GM10266 (cell line): ENCODE measurements around the gene KRTAP29-1.
A peak's percentile ranks its signal among the peaks of the same experiment; 100 is the strongest.
"Not testable (repeated sequence)": the region's sequence is repeated elsewhere in the genome, so short reads cannot be mapped to it uniquely, and the experiment has no call there.

ENCODE experiments used
- DNase-seq: peaks from one replicate; pipeline ENCODE4 v3.0.0; 2012; ENCODE audit errors: extremely low spot score
- CTCF ChIP-seq: IDR thresholded peaks from 2 replicates; pipeline ENCODE4 v1.5.1; 2012; ENCODE audit warnings: mild to moderate bottlenecking, low read depth; ENCODE audit not compliant: control insufficient read depth, insufficient read depth; ENCODE audit errors: missing control alignments

KRTAP29-1 gene

DNA sequence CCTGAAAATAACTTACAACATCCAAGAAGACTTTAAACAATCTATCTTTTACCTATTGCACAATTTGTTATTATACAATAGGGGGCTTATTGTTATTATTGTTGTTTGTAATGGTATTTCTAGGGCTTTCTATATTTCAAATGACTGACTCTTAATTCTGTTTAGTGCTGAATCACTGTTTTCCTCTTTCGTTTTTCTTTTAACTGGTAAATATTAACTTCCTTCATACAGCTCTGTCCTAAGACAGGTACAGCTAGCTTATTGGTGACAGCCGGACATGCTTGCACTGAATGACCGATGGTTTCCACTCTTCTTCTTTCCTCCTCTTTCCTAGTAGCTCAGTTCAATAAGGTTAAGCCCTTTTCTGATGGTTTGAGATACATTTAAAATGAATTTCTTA, 15.6 kb downstream of the KRTAP29-1 start:
- TF ChIP-seq CTCF = no peak
- peak; percentile 0 for DNase-seq

- TF ChIP-seq CTCF = no peak
- peak; percentile 0 for DNase-seq
Measured at GRCh38 chr17:41284546-41284945, 18.1 kb downstream of the KRTAP29-1 start.

- peak; percentile 0 for DNase-seq
- no peak for TF ChIP-seq CTCF
Measured at GRCh38 chr17:41284043-41284442, 18.6 kb downstream of the KRTAP29-1 start.

DNA sequence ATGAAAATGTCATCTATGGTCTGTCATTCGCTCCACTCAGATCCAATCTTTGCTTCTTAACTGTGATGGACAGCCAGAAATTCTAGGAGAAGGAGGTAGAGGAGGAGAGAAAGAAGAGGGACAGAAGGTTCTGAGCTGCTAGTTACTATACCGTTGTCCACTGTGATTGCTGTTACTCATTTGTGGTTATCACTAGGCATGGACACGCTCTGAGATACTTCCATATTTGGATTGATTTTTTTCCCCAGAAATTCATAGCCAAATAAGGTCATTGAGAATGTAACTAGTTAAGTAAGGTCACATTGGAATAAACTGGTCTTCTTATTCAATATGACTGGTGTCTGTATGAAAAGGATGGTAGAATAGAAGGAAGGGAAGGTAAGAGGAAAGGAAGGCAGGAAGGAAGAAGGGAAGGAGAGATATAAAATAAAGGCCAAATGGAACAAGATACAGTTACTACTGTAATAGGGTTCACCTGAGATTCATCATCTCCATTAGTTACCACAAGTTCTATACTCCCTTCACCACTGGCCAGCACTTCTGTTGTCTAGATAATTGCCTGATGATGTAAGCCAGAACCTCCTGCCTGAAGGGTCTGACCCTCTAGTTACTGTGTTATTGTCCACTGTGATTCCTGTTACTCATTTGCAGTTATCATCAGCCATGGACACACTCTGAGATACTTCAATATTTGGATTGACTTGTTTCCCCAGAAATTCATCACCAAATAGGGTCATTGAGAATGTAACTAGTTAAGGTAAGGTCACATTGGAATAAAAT, 24.3 kb downstream of the KRTAP29-1 start:
- DNase-seq = no peak

GRCh38 chr17:41275648-41276190, 26.9 kb downstream of the KRTAP29-1 start, which contains the start of gene KRTAP9-7:
TSS of gene KRTAP9-7 (plus strand) at chr17:41275698. CDS start at chr17:41275698, 0 bp downstream.
- DNase-seq = not testable (repeated sequence)

More for the DNA sequence above, 24.3 kb downstream of the KRTAP29-1 start:
- TF ChIP-seq CTCF = no peak

GRCh38 chr17:41271858-41272257, 30.8 kb downstream of the KRTAP29-1 start:
- no peak for TF ChIP-seq CTCF
- DNase-seq = no peak

DNA sequence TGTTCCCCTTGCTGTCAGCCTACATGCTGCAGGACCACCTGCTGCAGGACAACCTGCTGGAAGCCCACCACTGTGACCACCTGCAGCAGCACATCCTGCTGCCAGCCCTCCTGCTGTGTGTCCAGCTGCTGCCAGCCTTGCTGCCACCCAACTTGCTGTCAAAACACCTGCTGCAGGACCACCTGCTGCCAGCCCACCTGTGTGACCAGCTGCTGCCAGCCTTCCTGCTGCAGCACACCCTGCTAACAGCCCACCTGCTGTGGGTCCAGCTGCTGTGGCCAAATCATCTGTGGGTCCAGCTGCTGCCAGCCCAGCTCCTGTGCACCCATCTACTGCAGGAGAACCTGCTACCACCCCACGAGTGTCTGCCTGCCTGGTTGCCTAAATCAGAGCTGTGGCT, 31.3 kb downstream of the KRTAP29-1 start:
- not testable (repeated sequence) for DNase-seq

DNA sequence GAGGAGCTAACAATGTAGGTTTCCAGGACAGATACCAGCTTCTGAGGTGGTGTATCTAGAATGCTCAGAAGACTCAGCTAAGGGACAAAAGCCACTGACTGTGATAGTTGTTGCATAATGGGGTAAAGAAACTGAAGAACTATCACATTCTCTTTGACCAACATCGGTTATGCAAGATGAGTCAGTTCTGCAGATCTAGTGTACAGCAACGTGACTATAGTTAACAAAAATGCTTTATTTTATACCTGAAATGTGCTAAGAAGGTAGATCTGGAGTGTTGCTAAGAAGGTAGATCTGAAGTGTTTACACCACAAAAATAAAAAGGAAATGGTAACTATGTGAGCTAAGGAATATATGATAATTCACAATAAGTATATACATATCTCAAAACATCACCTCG, 34.9 kb downstream of the KRTAP29-1 start:
- DNase-seq = no peak
- no peak for TF ChIP-seq CTCF
